GM18520 (cell line): ENCODE measurements around the gene FOXD1.

Source experiments
- ATAC-seq: cut with Tn5 transposase; IDR thresholded peaks from one replicate; pipeline ENCODE4 v1.9.1; 2021; ENCODE audit not compliant: unreplicated experiment

The FOXD1 gene

DNA sequence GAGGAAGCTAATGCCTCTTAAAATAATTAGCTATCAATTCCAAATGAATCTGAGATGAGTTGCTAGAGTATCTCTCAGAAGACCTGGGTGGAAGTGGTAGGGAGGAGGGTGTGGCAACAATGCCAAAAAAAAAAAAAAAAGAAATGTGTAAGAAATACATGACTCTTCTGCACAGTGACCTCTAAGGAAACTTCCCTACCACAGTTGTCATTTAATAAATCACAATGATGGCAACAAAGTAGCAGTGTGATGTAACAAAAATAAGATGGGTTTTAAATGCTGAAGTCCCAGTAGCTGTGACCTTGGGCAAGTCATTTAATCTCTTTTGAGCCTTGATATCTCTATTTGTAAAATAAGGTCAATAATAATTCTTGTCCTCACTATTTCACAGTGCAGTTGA is 7.2 kb downstream of the FOXD1 start:
- ATAC-seq = no peak

DNA sequence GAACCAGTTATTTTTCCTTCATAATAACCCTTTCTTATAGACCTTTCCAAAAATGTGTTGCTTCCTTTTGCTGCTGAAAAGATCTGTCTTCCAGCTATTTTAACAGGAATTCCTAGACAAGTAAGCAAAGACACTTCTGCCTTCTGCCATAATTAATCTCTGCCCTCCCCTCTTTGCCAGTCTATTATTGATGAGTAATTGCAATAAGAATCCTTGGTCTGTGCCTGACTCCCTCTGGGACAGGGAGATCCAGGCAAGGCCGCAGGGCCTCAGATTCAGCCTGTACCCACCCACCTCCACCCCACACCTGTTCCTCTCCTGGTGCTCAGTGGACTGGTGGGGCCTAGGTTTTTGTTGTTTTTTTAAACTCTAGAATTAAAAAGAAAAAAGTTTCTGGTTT is 8.3 kb downstream of the FOXD1 start:
- ATAC-seq = no peak

DNA sequence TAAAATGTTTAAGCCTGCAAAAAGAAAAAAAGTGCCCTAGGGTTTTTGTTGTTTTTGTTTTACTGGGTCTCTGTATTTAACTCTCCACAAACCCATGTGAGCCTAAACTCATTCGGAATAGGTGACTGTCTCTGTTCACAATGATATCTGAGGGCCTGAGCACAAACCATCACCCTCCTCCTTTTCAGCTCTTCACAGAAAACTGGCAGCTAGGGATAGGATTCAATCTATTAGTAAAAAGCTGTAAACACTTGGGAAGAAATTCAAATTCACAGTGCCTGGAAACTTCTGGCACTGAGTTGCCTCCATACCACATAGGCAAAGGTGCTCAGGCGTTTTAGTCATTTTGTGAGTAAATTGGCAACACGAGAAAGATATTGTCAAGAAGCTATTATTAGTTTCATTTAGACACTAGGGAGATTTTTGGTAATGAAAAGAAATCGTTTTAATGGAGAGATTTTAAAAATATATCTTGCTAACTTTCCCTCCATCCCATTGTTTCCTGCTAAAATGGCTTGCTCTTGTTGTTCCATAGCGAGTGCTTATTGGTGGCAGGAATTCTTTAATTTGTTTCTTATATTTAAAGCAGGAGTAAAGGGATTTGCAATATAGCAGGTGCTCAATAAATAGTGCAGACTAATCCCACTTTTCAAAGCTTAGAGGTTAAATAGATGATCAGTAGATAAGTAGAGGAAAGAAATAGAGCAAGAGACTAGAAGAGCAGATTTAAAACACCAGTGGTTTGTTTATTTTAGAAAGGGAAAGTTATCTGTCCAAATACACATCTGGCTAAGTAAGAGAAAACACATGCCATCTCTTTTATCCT is 9.7 kb downstream of the FOXD1 start:
- no peak for ATAC-seq

DNA sequence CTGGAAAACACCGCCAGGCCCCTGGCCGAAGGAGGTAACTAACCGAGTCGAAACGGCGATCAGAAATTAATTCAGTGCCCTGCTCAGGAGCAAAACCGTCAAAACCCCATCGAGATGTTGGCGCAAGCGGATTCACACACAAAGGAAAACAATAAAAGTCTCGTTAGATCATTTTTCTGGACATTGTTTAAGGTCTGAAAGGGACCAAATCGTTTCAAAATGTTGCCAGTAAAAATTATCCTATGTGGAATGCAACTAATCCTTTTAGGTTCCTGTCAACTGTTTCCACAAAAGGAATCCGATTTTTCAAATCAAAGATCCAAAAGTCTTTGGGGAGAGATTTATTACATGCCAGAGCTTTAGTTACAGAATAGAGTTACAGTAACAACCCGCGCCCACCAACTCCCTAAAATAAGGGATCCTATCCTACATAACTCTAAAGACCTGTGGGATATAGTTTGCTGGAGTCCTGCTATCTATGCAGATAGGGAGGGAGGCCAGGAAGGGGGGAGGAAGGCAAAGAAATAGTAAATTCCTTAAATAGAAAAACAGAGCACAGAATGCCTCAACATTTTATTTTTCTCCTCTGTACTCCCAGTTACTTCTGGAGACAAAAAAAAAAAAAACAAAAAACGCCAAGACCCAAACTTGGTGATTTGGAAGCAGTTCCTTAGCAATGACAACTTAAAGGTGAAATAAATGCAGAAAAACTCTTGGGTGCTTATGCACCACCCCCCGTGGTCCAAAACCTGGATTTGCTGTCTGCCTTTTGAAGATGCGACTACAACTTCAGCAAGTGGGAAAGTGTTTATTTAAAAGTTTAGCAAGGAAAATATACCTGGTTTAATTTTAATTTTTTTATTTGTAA is 10.6 kb downstream of the FOXD1 start:
- no peak for ATAC-seq

DNA sequence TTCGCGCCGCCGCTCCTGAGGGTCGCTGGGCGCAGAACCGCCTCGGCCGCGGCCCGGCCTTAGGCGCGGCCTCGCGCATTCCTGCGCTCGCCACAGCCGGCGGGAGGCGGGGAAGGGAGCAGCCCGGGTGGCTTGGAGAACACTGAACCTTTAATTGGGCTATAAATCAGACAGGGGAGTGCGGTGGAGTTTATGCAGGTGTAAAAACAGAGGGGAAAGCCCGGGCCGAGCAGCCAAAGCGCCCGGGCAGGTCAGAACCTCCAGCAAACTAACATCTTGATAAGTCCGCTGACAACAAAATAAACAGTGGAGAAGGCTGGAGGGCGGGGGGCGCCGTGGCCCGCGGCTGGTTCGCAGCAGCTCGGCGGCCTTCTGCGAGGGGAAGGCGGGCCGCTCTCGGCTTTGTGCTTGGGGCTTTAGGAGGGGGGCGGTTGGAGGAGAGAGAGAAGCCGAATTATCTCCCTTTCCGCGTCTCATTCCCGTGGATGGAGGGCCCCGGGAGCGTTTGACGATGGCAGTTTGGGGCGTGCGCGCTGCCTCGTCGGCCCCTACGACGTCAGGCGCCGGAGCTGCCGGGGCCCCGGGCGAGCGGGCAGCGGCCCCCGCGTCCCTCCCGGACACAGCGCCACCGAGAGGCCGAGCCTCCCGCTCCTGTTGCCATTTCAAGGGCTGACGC is 11.3 kb downstream of the FOXD1 start:
- ATAC-seq = no peak

DNA sequence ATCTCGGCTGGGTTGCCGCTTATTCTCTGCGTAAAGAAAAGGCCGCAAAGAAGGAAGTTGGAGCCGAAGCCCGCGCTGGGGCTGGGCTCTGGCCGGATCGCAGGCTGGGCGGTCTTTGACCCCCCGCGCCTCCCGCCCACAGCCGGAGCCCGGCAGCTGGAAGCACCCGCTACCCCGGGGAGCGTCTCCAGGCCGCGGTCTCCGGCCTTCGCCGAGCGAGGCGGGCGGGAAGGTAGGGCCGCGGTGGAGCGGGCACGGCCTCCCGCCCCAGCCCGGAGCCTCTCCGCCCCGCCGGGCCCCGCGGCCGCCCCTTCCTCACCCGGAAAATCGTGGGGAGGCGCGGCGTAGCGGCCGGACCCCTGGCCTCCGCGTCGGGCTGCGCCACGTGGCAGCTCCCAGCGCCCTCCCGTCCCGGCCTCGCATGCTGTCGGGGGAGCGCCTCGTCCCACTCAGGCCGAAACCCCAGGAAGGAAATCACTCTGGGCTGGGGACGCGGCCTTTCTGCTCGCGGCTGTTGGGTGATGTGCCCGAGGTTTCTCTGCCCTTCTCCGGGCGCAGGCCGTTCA is 12.0 kb downstream of the FOXD1 start:
- ATAC-seq = no peak

DNA sequence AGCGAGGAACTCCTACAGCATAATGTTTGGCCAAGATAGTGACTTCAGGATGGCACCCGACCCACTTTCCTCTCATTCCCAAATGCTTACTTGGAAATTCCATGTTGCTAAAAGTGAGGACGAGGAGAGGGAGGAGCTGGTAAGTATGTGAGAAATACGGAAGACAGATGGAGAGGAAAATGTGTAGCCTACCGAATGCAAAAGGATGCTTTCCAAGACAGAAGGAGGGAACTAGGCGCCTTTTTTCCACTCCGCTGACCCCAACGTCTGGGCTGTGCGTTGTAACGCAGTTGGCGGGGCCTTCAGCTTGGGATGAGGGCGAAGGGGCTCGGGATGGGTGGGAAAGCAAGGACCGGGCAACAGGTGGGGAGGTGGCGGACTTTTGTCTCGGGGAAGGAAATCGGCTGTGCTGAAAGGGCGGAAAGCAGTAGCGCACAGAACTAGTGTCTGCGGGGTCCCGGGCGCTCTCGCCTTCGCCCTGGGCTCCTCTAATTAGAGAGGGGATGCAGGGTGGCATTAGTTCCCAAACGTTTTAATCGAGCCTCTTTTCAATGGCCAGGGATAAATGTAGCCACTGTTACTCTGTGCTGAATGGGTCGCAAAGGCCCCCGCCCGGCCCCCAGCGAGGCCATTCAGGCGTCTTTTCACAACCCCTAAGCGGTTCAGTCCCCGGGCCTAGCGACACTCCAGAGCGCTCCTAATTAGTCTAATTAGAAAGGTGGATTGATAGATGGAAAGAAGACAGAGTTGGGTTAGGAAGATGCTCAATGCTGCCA is 12.6 kb downstream of the FOXD1 start:
- no peak for ATAC-seq

DNA sequence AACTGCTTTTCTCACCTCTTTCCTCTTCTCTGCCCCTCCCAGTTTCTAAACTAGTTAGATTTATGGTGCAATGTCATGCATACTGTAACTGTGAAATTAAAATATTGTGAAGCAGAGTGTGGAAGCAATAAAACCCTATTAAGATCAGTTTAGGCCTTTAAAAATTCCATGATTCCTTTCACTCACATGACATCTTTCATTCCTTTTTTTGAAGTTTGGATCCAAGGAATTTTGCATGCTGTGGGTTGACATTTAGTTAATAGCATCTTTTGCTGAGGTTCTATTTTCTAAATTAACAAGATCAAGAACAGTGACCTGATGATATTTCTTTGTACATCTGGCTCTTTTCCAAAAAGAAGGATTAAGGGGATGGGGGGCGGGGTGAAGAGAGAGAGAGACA is 13.7 kb downstream of the FOXD1 start:
- ATAC-seq = no peak

DNA sequence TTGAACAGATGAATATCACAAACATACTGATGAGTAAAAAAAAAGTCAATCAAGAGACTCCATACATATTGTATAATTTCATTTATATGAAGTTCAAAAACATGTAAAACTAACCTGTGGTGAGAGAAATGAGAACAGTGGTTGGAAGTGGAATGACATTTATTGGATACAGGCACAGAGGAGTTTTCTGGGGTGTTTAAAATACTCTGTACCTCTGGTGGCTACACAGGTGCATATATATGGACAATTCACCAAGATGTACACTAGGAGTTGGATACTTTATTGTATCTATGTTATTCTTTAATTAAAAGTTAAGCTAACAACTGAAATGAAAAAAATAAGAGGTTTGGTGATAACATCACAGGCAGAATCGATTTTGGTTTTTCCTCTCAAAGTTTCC is 14.1 kb downstream of the FOXD1 start:
- ATAC-seq = no peak

DNA sequence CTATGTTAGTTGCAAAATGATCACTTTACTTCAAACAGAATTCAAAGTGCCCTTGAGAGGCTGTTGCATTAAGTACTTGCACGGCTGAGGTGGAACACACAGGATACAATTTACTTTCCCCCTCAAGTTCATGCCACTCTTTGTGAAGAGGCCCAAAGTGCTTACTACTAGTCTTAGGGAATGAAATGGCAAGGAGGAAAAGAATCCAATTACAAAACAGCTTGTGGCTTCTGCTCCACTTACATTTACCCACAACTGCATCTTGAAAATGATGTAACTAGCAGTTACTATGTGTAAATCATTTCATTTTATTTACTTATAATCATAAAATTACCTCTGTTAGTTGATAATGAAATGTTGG is 14.6 kb downstream of the FOXD1 start:
- no peak for ATAC-seq

DNA sequence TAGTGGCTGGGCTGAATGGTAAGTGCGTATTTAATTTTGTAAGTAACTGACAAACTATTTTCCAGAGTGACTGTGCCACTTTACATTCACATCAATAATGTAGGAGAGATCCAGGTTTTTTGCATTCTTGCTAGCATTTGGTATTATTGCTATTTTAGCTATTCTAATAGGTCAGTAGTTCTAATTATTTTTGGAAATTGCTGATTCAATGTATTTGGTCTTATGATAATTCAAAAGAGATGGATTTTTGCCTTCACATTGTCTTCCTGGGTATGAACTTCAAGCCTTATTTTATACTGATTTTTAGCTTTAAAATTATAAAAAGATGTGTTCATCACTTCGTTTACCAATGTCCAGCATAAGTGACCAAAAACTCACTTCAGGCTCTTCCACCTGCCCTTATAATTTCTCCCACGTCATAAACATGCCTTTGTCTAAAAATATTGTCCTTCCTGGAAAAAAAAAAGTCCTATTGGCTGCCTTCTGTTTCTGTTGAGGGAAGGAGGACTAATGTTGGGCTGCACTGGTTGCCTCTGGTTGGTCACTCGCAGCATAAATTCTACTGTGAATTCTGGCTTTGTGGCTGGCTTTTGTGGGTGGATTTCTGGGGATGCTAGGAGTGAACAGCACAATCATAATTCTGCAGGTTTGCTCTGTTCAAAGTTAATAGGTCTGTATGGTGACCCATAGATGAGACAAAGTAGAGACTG is 15.2 kb downstream of the FOXD1 start:
- no peak for ATAC-seq

DNA sequence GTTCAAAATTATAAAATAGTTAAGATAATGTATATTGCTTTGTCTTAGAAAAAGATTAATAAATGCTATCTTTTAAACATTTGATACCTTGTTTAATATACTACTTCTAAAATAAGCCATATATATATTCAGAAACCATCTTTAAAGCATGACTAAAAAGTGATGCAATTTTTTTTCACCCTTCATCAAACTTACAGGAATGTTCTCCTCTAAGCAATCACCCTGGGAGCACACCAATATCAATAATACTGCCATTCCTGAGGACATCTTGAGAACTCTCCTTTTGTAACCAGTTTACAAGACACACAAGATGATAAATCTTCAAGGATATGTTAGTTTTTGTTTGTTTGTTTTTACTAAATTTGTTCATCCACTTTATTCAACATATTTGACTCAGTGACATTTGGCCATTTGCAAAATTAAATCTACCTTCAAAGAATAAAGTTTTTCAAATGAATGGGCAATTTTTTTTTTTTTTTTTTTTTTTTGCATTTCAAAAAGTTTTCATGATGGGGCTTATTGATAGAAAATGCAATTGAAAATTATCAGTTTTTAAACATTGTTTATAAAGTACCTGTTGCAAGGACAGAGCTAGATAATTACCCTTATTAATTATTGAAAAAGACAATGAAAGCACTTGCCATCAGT is 17.2 kb downstream of the FOXD1 start:
- ATAC-seq = no peak

DNA sequence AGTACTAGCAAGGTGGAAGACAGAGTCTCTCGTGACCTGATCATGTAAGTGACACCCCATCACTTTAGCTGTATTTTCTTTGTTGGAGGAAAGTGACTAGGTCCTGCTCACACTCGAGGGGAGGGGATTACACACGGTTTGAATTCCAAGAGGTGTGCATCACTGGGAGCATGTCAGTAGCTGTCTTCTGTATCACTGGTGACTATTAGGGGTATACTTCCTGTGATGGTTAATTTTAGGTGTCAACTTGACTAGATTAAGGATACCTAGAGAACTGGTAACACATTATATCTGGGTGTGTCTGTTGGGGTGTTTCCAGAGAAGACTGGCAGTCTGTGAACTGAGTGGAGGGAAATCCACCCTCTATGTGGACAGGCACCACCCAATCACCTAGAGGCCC is 22.5 kb downstream of the FOXD1 start:
- ATAC-seq = no peak

DNA sequence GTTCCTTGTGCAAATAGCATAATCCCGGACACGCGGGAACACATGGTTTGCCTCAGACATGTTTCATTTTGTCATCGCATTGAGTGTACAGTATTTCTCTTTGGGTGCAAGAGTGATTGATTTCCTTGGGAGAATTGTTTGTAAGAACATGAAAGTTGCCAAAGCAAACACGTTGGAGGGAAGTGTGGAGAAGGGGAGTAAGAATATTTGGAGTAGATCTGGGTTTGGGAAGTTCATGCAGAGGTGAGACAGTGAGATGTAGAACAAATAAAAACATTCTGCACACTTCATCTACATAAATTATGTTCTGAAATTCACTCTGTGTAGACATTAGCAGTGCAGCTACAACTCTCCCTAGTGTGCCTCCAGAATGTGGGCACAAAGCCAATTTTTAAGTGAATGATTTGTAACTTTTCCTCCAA is 24.0 kb downstream of the FOXD1 start:
- no peak for ATAC-seq

DNA sequence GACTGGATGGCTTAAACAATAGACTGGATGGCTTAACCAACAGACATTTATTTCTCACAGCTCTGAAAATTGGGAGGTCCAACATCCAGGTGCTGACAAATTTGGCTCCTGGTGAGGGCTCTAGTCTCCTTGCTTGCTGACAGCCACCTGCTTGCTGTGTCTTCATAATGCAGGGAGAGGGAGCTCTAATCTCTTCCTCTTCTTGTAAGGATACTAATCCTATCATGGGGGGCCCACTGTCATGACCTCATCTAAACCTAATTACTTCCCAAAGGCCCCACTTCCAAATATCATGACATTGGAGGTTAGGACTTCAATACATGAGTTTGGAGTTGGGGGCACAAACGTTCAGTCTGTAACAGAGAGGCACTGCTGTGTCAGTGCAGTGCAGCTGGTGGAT is 26.4 kb downstream of the FOXD1 start:
- no peak for ATAC-seq

DNA sequence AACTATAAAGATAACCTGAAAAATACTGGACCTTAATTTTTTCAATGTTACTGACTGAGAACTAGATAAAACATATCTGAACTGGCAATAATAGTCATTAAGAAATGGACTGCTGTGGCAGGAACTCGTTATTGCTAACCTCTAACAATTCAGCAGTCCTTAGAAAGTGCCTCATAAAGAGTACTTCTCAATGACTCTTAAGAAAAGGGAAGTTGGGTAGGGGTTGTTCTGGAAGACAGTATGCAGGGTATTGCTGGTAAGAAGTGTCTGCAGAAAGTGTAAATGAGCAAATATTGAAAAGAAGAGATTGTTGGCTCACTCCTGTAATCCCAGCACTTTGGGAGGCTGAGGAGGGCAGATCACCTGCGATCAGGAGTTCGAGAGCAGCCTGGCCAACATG is 27.9 kb downstream of the FOXD1 start:
- ATAC-seq = no peak

DNA sequence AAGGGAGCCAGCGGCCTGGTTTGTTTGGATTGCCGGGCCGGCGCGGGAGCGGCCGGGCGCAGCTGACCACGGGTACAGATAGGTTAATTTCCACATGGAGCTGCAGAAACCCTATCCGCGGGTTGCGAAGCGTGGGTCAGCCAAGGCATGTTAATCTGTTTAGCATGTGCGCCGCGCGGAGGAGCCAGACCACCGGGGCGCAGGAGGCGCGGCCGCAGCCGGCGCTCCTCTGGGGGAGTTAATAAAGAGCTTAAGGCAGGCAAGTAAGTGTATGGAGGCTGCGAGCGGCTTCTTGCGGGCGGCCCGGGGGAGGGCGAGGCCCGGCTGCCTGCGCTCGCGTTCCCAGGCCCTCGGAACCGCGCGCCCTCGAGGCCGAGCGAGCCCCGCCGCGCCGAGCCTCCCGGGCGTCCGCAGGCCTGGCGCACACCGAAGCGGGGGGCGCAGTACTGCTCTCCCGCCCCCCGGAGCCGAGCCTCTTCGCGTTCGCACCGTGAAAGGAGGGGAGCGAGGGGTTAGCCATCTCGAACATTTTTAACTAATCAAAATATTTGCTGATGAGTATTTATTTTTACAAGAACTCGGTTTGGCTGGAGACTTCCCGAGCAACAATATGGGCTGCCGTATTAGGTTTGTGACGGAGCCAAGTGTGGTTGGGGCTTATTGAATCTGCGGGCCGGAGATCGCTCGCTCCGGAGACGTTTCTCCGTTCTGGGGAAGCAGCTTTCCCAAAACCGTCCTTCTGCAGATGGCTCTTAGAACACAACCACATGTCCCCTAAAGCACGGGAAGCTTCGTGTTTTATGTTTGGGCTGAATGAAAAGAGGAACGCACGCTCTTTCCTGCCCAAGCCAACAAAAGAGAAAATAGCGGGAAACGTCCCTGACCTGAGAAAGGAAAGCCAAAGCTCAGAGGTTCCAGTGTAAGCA is 28.8 kb downstream of the FOXD1 start:
- no peak for ATAC-seq

DNA sequence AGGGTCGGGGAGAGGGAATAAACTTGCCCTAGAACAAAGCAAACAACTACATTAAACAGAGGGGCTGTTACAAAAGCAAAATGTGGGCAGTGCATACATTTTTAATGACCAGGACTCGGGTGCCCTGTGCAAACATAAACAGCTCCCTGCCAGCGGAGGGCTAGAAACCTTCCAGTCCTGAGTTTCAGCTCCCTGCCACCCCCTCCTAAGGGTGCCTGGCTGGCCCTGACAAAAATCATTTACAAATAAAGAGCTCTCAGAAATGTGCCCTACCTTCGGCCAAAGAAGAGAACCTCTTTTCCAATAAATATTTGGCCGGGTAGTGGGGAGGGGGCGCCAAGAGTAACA is 29.5 kb downstream of the FOXD1 start:
- no peak for ATAC-seq

DNA sequence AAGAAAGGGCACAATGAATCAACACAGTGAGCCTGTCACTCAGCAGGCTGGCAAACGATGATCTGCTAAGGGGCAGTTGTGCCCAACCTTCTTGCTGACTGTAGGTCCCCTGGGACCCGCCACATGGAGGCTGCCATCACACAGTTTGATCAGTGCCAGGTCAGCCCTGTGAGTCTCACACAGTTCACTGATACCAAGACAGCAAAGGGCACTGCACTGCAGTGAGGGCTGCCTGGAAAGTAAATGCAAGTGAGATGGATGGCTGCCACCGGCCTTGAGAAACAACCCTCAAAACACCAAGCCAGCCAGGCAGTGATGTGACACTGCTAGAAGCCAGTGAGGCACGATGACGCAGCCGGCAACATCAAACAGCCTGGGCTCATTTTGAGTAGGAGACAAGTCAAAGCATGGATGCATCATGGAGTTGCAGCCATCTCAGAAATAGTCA is 30.3 kb downstream of the FOXD1 start:
- no peak for ATAC-seq
